NCI-H2029 treated with DMSO at 0.1 percent for 48 hours (cell line): ENCODE results near the gene MREG.
A peak's percentile ranks its signal among the peaks of the same experiment; 100 is the strongest.
"Not testable (repeated sequence)": the region's sequence is repeated elsewhere in the genome, so short reads cannot be mapped to it uniquely, and the experiment has no call there.

ENCODE experiments used
- DNase-seq: peaks from one replicate; lab custom pipeline; 2025; lab: John Stamatoyannopoulos, UW

MREG gene

DNA sequence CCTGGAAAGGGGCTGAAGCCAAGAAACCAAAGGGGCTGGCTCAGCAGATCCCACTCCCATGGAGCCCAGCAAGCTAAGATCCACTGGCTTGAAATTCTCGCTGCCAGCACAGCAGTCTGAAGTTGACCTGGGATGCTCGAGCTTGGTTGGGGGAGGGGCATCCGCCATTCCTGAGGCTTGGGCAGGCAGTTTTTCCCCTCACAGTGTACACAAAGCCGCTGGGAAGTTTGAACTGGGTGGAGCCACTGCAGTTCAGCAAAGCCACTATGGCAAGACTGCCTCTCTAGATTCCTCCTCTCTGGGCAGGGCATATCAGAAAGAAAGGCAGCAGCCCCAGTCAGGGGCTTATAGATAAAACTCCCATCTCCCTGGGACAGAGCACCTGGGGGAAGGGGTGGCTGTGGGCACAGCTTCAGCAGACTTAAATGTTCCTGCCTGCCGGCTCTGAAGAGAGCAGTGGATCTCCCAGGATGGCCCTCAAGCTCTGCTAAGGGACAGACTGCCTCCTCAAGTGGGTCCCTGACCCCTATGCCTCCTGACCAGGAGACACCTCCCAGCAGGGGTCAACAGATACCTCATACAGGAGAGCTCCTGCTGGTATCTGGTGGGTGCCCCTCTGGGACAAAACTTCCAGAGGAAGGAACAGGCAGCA lies 24.7 kb downstream of the MREG start:
- DNase-seq, result not testable (repeated sequence)

DNA sequence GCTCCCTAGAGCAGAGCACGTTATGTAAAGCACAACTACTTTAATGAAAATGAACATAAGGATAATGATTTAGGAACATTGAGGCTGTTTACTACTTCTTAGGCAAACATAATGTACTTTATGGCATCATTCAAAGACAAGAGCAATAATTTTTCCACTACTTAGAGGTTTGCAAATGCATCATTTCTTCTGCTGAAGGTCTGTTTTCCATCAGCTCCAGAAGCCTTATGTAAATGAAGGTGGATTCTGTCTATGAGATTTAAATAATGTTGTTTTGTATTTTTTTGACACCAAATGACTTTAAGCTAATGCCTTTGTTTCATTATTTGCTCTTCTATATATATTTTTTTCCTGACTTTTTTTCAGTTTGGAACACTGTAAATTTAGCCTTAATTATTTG lies 28.1 kb downstream of the MREG start:
- no peak for DNase-seq

DNA sequence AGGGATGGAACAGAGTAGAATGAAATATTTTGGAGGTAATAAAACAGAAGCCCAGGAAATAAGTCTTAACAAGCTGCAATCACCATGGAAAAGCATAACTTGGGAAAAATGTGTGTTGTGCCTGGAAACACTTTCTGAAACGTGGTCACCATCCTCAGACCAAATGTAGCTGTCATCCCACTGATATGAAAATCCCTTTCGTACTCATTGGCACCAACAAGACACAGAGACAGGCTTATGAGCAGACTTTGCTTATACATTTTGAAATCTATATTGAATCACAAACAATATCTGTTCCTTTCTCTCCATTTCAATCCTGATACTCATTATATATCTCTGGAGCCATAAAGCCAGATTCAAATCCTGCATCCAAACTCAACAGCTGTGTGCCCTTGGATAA lies 28.7 kb downstream of the MREG start:
- DNase-seq, result no peak

DNA sequence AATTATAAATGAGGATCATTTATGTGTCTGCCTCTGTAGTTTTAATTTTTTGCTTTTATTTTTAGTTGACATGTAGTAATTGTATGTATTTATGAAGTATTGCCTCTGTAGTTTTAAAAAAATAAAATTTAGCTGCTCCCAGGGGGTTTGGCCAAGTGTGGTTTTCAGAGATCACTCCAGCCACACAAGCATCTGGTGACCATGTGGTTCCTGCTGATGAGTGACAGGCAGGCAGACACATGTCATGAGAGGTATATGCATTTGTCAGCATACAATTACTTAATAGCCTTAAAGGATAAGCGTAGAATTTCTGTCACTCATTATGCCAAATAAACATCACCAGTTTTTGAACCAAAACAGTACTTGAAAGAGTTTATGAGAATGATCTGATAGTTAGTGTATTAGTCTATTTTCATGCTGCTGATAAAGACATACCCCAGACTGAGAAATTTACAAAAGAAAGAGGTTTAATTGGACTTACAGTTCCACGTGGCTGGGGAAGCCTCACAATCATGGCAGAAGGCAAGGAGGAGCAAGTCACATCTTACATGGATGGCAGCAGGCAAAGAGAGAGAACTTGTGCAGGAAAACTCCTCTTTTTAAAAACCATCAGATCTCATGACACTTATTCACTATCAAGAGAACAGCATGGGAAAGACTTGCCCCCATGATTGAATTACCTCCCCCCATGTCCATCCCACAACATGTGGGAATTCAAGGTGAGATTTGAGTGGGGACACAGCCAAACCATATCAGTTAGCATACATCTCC lies 29.6 kb downstream of the MREG start:
- DNase-seq, result no peak

DNA sequence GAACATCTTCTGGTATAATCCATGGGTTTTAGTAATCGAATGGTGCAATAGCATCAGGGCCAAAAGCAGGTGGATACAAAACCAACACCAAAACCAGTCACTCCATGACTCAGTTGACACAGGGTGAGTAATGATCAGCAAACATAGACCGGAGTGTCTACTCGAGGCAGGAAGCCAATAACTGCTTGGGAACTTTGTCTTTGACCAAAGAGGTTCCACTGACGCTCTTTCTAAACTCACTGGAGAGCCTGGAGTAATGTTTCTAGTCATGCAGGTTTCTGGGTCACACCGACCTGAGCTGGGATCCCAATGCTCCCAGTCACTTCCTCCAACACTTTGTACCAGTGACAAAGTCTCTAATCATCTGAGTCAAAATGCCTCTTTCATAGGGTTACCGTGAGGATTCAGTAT lies 30.9 kb downstream of the MREG start:
- DNase-seq, result peak; percentile 73

DNA sequence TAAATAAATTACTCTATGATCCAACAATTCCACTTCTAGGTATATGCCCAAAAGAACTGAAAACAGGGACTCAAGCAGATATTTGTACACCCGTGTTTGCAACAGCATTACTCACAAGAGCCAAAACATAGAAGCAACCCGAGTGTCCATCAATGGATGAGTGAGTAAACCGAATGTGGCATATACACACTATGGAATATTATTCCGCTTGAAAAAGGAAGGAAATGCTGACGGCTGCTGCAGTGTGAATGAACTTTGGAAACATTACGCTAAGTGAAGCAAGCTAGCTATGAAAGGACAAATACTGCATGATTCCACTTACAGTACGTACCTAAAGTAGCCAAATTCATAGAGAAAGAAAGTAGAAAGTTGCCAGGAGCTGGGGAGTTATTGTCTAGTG lies 32.2 kb downstream of the MREG start:
- DNase-seq, result no peak

DNA sequence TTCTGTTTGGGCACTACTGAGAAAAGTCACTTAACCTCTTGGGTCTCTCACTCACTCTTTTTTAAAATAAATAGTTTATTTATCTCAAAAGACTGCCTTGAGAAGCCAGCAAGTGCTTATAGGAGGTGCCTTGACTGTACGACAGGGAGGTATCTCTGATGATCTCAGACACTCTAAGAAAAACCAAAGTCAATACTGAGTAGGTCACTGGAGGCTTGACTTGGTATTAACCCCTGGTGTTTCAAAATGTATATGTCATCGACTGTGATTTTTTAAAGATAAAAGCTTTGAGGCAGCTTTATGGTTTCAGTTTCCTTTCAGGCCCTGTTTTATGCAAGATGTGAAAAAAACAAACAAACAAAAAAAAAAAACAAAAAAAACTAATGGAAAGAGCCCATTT lies 33.7 kb downstream of the MREG start:
- DNase-seq, result no peak

DNA sequence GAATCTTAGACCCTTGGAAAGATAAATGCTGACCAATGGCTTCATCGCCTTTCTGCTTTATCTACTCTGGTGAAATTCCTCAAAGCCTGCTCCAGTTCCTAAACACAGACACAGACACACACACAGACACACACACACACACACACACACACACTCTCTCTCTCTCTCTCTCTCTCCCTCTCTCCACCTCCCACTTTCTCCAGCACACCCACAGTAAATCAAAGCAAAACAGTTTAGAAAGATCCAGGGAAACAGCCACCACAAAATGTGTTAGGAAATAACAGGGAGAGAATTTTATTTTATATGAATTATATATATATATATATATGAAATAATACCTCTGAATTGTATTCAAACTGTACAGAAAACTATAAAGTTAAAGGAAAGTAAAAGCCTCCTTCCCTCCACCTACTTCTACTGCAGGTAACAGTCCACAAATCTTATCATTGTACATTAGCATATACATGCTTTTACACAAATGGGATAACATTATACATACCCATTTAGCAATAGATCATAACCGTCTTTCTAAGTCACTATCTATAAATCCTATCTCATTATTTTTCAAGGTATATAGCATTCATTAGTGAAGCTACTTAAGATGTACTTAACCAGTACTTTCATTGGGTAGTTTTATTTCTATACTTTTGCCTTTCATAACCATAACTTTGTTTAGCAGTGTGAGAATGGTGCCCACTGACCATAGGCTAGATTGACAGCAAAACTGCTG lies 38.5 kb downstream of the MREG start:
- no peak for DNase-seq

DNA sequence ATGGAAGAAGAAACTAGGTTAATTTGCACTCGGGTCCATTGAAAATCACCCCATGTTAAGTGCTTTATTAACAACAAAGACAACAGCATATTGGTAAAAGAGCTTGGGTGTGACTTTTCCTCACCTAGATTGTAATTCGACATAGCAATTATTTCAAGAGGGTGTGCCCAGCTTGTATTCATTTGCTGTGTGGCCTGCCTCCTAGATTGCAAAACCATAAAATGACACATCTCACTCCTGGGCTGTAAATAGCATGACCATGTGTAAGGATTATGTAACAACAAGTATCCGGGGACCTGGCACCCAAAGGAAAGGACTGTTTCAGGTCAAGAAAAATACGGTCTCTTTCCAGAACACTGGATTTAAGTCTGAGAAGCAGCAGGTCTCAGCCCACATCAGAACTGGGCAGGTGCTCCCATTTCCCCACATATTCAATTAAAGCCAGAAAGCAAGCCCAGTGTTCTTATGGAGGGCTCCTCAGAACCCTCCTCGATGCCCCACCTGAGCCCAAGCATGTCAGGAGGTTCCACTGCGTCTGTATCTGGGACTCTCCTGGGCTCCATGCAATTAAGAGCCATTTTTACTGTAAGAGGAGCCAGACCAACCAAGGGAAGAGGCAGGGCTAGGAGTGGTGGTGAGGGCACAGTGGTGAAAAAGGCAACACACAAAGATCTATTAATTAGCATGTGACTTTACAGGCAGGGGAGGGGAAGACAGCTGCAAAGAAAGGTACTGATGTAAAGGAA lies 39.2 kb downstream of the MREG start:
- no peak for DNase-seq

DNA sequence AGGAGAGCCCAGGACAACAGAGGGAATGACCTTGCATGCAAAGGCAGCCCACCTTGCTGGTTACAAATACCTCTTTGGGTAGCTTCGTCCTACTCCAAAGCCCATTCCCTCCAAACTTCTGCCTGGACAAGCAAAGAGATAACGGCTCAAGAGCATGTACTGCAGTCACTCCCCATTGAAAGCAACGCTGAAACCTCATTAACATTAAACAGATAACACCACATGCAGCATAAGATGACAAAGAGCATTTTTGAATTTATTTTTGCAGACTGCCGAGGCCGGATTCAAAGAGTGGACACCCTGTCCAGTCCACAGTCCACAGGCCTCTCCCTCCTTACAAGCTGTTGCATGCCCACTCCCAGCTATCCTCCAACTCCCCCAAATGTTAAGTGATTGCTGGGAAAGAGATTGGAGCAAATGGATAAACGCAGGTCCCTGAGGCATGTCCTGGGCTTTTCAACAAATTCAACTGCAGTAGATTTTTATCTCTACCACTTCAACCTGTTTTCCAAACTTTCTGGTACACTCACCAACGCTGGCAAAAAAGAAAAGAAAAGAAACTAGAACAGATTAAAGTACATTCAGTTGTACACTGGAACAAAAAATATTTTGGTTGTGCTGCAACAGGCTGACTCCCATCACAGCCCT lies 40.1 kb downstream of the MREG start:
- DNase-seq, result no peak

DNA sequence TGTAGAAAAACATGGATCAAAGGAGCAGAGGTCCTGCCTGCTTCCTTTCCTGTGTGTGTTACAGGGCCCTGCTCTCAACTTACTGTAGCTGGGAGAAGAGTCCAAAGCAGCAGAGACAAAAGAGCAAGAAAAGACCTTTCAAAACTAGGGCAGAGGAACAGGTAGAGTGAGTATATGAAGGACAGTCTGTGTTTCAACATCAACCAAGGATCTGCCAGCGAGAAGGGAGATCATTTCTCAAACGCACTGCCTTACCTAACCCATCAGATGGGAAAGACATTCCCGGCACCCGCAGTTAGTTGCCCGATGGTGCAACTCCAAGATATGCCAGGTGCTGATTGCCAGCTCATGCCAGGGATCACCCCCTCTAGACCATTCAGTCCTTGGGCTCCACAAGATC lies 41.7 kb downstream of the MREG start:
- no peak for DNase-seq

DNA sequence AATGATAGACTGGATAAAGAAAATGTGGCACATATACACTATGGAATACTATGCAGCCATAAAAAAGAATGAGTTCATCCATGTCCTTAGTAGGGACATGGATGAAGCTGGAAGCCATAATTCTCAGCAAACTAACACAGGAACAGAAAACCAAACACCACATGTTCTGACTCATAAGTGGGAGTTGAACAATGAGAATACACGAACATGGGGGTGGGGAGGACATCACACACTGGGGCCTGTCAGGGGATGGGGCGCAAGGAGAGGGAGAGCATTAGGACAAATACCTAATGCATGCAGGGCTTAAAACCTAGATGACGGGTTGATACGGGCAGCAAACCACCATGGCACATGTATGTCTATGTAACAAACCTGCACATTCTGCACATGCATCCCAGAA lies 42.5 kb downstream of the MREG start:
- DNase-seq, result not testable (repeated sequence)

DNA sequence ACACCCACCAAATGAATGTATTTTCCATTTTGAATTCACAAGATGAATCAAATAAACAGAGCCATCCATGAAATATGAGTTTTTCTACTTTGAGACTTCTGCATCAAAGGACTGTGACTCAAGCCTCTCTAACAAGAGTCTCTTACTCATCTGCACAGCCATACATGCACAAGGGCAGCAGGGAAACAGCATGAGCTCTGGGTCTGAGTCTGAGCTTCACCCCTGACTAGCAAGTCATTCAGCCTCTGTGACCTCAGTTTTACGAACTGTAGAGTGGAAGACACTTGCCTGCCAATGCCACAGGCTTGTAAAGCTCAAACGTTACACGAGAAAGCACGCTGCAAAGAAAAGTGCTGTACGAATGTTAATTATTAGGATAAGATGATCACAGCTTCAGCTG lies 42.9 kb downstream of the MREG start:
- no peak for DNase-seq

DNA sequence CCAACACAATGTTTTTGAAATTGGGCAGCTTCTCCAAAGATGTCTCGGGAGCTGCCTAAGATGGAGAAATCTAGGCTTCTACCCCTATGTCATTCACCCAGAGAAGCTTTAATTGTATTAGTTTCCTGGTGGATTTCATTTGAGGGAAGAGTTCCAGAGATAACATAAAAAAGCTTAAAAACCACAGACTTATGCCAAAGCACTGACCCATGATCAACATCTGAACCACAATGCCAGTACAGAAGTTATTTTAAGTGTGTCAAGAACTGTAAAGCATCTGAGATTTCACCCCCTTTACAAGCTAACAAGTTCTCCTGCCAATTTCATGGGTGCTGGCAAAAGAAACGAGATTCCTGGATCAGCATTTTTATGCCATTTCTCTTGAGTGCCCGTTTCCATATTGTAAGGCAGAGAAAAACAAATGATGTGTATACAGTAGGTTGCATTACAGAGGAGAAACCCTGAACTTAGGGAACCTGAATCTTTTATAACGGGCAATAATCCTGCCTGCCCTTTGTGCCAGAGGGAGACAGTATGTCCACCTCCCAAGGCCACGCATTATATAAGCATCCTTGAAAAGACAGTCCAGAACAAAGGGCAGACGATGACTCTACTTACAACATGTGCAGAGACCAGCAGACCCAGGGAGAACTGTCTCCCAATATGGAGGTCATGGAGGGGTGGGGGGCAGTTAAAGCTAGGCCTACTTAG lies 44.1 kb downstream of the MREG start:
- no peak for DNase-seq

DNA sequence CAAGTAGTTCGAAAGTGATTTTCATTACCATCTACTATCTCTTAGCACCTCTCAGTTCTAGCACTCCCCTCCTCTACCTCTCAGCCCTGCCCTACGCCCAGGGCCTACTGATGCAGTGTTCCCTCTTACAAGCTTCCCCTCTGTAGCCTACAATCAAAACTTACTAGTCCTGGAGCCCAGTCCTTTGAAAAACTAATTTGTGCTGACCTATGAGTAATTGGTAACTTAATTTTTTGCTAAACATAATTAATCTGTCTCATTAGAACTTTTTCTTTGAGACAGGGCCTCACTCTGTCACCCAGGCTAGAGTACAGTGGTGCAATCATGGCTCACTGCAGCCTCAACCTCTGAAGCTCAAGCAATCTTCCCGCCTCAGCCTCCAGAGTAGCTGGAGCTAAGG lies 44.9 kb downstream of the MREG start:
- DNase-seq, result no peak

DNA sequence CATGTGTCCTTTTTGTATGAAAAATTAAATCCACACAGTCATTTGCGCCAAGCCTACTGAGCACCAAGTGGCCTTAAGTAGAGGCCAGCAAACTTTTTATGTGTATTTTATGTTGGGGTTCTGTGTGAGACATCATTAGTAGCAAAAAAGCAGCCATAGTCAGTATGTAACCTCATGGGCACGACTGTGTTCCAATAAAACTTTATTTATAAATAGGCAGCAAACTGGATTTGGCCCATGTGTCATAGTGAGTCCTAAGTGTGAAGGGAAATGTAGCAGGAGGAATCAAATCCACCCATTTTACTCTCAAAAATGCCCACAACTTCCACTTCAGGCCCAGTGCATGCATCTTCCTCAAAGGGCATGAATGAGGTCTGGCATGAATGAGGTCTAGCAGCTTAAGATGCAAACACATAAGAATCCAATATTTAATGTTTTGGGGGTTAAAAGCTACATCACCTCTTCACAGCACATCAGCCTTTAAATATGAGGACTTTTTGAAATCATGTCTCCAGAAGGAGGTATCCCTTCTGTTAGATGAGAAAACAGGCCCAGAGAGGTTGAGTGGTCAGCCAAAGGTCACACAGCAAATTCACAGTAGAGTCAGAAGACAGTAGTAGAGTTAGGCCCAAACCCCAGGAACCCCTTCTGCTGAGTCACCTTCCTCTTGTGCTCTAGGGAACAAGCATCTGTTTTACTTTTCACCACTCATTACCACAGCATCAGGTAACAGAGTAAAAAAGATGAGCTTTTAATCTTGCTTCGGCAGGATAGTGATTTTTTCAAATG lies 45.6 kb downstream of the MREG start:
- no peak for DNase-seq

DNA sequence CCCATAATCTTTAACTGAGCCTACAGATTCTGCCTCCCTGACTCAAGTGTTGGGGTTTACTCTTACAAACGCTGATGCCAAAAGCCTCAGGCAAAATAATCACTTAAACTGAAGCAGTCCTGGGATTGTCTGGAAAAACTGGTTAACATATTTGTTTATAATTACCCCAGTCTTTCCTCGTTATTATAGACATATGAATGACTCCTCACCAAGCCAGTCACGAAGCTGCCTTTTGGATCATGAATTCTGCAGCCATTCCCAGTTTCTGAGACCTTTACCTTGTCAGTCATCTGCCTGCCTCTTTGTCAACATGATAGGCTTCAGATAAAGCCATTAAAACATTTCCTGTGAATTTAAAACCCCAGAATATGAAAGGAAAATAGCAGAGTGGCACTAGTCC lies 46.4 kb downstream of the MREG start:
- no peak for DNase-seq

DNA sequence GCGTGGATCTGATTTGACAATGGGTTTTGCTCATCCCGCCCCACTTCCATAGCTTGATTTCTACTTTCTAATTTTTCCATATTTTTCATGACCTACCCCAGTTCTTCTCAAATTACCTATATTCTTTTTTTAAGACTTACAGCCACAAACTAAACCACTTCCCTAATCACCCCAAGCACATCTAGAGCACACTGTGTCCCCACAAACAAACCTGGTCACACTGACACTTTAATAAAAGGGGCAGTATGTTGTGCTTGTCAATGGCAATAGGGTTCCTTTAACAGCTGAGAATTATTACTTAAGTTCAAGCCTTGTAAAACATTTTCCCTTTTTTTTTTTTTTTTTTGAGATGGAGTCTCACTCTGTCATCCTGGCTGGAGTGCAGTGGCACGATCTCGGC lies 47.1 kb downstream of the MREG start:
- DNase-seq, result no peak

DNA sequence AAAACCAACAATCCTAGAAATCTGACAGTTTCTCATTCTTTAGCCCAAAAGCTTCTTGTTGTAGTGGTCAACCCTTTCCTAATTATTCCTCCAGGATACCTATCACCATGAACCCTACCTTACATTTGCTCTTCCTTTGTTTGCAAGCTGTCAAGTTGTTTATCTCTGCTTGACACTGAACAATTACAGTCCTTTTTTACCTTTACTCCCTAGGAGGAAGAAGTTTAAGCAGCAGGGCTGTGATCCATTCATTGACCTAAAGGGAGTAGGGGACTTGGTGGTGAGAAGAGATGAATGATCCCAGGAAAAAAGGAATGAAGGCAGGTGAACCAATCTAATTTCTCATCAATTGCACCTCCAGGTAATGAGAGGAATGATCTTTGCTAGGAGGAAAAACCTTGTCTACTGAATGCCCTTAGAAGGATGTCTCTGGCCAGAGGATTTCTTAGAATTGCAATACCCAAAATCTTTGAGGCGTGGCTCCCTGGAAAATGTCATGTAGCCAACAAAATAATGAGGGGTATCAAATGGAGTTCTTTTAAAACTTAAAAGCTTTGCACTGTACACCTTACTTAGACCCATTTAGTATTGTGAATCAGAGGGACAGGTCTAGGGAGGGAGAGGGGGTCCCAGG lies 47.7 kb downstream of the MREG start:
- DNase-seq, result no peak

DNA sequence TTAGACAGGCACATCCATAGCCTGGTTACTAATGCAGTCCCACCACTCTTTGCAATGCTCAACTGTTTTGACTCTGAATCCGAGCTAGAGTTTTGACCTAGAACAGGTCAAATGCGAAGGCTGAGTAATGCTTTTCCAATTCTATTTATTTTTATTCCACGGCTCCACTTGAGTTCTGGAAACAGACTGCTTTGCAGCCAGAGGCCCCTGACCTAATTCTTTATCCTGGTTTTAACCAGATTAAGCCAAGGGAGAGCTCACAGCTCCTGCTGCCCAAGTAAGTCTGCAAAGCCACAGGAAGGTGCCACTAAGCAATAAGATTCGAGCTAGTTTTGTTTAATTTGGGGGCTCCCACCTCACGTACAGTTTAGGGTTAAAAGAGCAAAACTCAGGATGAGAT lies 51.4 kb downstream of the MREG start:
- DNase-seq, result no peak
